Measurements from ENCODE around the gene R3HCC1L. TPM values are rescaled to one million over a fixed set of nuclear protein-coding genes. Genes with fewer than 3 reads are reported as not detected.

Gene R3HCC1L
- total and polyA plus RNA-seq, 10 of the 15 experiments (the other 5 are each of a cell fraction or from before 2014, with no cell fraction given): 11.3 to 20.3 (median 15.3) TPM

DNA sequence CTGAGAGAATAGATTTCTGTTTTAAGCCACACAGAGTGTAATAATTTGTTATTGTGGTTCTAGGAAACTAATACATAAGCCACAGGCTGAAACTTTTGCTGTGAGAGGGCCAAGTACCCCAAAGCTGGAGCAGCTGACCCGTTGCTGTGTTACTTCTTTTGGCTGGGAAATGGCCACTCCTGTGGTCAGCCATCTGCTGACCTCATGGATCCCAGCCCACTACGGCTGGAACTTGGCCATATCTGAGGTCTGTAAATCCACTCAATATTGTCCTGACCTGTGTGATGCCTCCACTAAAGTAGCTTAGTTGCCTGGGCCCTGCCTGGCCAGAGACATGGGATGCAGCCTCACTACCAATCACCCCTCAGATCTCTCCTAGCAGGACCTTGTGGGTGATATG is 151.0 kb downstream of the R3HCC1L start:
- Histone ChIP-seq H3K4me2 (ENCODE audit: control insufficient read depth, insufficient read depth) (no peak overlapping the region), H4K20me1 (ENCODE audit: control insufficient read depth, insufficient read depth) (no peaks in the 10 kb centered on the region), H3K27me3 (replicated peaks in 1 of 2; ENCODE audit: control insufficient read depth in 2 of 2, insufficient read depth in 2 of 2, low read length in 1 of 2) (peaks cover 4 to 5% of the 10 kb centered on the region in 2 experiments; a peak in 3 of 4 replicates), H3K9me3 (replicated peaks; ENCODE audit: control insufficient read depth, insufficient read depth, low read length) (no peaks in the 10 kb centered on the region; the same call in 2 of the 3 replicates), H3K4me3 (no peak overlapping the region), H2AFZ (ENCODE audit: control insufficient read depth, low read depth, low read length) (no peak overlapping the region), H3K27ac (ENCODE audit: control insufficient read depth, insufficient read depth) (no peak overlapping the region), H3K79me2 (ENCODE audit: control insufficient read depth, insufficient read depth, low read length) (no peaks in the 10 kb centered on the region), H3K36me3 (ENCODE audit: control insufficient read depth in 2 of 2, insufficient read depth in 2 of 2, low read length in 1 of 2) (no peaks in the 10 kb centered on the region), H3K4me1 (ENCODE audit: control insufficient read depth, insufficient read depth, low read length) (no peaks in the 10 kb centered on the region), H3K9ac (ENCODE audit: control insufficient read depth, insufficient read depth, low read length) (no peak overlapping the region)
- intact Hi-C loops (cut with micrococcal nuclease; ENCODE audit: unreplicated experiment): no loop called here
- TF ChIP-seq RBBP5 (conservative IDR thresholded peaks at IDR 0.05) (no peak), CHD4 (IDR thresholded peaks at IDR 0.05) (no peak), BCL11A (IDR thresholded peaks at IDR 0.05; ENCODE audit: low read depth, low read length) (no peak), SMAD5 (IDR thresholded peaks at IDR 0.05; ENCODE audit: low read depth) (no peak), PAX5 (IDR thresholded peaks at IDR 0.05; ENCODE audit: borderline replicate concordance, low read depth, low read length) (no peak)
- TF ChIP-seq, protein P1, sequence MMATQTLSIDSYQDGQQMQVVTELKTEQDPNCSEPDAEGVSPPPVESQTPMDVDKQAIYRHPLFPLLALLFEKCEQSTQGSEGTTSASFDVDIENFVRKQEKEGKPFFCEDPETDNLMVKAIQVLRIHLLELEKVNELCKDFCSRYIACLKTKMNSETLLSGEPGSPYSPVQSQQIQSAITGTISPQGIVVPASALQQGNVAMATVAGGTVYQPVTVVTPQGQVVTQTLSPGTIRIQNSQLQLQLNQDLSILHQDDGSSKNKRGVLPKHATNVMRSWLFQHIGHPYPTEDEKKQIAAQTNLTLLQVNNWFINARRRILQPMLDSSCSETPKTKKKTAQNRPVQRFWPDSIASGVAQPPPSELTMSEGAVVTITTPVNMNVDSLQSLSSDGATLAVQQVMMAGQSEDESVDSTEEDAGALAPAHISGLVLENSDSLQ (IDR thresholded peaks at IDR 0.05): no peak
- TF ChIP-seq, protein P2, sequence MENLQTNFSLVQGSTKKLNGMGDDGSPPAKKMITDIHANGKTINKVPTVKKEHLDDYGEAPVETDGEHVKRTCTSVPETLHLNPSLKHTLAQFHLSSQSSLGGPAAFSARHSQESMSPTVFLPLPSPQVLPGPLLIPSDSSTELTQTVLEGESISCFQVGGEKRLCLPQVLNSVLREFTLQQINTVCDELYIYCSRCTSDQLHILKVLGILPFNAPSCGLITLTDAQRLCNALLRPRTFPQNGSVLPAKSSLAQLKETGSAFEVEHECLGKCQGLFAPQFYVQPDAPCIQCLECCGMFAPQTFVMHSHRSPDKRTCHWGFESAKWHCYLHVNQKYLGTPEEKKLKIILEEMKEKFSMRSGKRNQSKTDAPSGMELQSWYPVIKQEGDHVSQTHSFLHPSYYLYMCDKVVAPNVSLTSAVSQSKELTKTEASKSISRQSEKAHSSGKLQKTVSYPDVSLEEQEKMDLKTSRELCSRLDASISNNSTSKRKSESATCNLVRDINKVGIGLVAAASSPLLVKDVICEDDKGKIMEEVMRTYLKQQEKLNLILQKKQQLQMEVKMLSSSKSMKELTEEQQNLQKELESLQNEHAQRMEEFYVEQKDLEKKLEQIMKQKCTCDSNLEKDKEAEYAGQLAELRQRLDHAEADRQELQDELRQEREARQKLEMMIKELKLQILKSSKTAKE (IDR thresholded peaks at IDR 0.05; ENCODE audit: low read depth, poor library complexity, severe bottlenecking): no peak
- TF ChIP-seq, protein P3, sequence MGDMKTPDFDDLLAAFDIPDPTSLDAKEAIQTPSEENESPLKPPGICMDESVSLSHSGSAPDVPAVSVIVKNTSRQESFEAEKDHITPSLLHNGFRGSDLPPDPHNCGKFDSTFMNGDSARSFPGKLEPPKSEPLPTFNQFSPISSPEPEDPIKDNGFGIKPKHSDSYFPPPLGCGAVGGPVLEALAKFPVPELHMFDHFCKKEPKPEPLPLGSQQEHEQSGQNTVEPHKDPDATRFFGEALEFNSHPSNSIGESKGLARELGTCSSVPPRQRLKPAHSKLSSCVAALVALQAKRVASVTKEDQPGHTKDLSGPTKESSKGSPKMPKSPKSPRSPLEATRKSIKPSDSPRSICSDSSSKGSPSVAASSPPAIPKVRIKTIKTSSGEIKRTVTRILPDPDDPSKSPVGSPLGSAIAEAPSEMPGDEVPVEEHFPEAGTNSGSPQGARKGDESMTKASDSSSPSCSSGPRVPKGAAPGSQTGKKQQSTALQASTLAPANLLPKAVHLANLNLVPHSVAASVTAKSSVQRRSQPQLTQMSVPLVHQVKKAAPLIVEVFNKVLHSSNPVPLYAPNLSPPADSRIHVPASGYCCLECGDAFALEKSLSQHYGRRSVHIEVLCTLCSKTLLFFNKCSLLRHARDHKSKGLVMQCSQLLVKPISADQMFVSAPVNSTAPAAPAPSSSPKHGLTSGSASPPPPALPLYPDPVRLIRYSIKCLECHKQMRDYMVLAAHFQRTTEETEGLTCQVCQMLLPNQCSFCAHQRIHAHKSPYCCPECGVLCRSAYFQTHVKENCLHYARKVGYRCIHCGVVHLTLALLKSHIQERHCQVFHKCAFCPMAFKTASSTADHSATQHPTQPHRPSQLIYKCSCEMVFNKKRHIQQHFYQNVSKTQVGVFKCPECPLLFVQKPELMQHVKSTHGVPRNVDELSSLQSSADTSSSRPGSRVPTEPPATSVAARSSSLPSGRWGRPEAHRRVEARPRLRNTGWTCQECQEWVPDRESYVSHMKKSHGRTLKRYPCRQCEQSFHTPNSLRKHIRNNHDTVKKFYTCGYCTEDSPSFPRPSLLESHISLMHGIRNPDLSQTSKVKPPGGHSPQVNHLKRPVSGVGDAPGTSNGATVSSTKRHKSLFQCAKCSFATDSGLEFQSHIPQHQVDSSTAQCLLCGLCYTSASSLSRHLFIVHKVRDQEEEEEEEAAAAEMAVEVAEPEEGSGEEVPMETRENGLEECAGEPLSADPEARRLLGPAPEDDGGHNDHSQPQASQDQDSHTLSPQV (IDR thresholded peaks at IDR 0.05): no peak
- TF ChIP-seq, protein P4, sequence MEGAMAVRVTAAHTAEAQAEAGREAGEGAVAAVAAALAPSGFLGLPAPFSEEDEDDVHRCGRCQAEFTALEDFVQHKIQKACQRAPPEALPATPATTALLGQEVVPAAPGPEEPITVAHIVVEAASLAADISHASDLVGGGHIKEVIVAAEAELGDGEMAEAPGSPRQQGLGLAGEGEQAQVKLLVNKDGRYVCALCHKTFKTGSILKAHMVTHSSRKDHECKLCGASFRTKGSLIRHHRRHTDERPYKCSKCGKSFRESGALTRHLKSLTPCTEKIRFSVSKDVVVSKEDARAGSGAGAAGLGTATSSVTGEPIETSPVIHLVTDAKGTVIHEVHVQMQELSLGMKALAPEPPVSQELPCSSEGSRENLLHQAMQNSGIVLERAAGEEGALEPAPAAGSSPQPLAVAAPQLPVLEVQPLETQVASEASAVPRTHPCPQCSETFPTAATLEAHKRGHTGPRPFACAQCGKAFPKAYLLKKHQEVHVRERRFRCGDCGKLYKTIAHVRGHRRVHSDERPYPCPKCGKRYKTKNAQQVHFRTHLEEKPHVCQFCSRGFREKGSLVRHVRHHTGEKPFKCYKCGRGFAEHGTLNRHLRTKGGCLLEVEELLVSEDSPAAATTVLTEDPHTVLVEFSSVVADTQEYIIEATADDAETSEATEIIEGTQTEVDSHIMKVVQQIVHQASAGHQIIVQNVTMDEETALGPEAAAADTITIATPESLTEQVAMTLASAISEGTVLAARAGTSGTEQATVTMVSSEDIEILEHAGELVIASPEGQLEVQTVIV (IDR thresholded peaks at IDR 0.05; ENCODE audit: borderline replicate concordance, partially characterized antibody): no peak
- in situ Hi-C loops (cut with MboI): no loop called here
- FAIRE-seq (no peak), ATAC-seq (no peak), DNase-seq (ENCODE audit: low read depth, low spot score) (no peak)
- ChIA-PET SMC1A (ENCODE audit: uncharacterized antibody, unreplicated experiment) (no interaction called here), POLR2A (interaction anchor here (0.5 kb wide), 1 partner anchor 565 kb away, joined by 3 read pairs; no protein-coding TSS in a partner anchor), CTCF (interaction anchor here (1.4 kb wide), 1 partner anchor 39 kb away, joined by 4 read pairs; no protein-coding TSS in a partner anchor), RAD21 (ENCODE audit: unreplicated experiment) (no interaction called here)
- 0% methylated on average over 2 of the region's 2 CpGs for WGBS (ENCODE audit: insufficient coverage, insufficient replicate concordance, low lambda C conversion rate, missing lambda C conversion rate)
- no TSS peak for BruUV-seq (replicated peaks)
